GM23248 (cell line): ENCODE results near the gene NRP1. TPM values are rescaled to one million over a fixed set of nuclear protein-coding genes. Genes with fewer than 3 reads are reported as not detected.
A peak's percentile ranks its signal among the peaks of the same experiment; 100 is the strongest.

Source experiments
- DNase-seq: peaks from one replicate; pipeline ENCODE4 v3.0.0-alpha.2; 2015
- H2AFZ ChIP-seq: fragments of 200-600 bp; sonication (generic); 2 replicates; pipeline ENCODE4 v1.6.1; 2016; ENCODE audit warnings: antibody characterized with exemption
- H3F3A ChIP-seq: fragments of 200-600 bp; sonication (generic); 2 replicates; pipeline ENCODE4 v1.6.1; 2016; ENCODE audit warnings: mild to moderate bottlenecking, antibody characterized with exemption, mixed run types; ENCODE audit not compliant: insufficient read depth
- H3K27ac ChIP-seq: fragments of 200-600 bp; sonication (generic); 2 replicates; pipeline ENCODE4 v1.5.1; 2016; ENCODE audit warnings: mild to moderate bottlenecking
- H3K27me3 ChIP-seq: fragments of 200-600 bp; sonication (generic); replicated peaks from 2 replicates; pipeline ENCODE4 v1.6.1; 2016; ENCODE audit warnings: mild to moderate bottlenecking; ENCODE audit not compliant: insufficient read depth
- H3K36me3 ChIP-seq: fragments of 200-600 bp; sonication (generic); 2 replicates; pipeline ENCODE4 v1.6.1; 2016; ENCODE audit warnings: low read depth, mild to moderate bottlenecking
- H3K4me1 ChIP-seq: fragments of 200-600 bp; sonication (generic); 2 replicates; pipeline ENCODE4 v1.6.1; 2016; ENCODE audit warnings: mild to moderate bottlenecking; ENCODE audit not compliant: insufficient read depth
- H3K4me2 ChIP-seq: fragments of 200-600 bp; sonication (generic); one replicate; pipeline ENCODE4 v1.6.1; 2016; ENCODE audit warnings: mild to moderate bottlenecking; ENCODE audit not compliant: unreplicated experiment
- H3K4me3 ChIP-seq: fragments of 200-600 bp; sonication (generic); 2 replicates; pipeline ENCODE4 v1.5.1; 2016; ENCODE audit warnings: mild to moderate bottlenecking
- H3K79me2 ChIP-seq: fragments of 200-600 bp; sonication (generic); 2 replicates; pipeline ENCODE4 v1.6.1; 2016; ENCODE audit warnings: mild to moderate bottlenecking; ENCODE audit not compliant: insufficient read depth
- H3K9ac ChIP-seq: fragments of 200-600 bp; sonication (generic); 2 replicates; pipeline ENCODE4 v1.6.1; 2016; ENCODE audit warnings: mild to moderate bottlenecking
- H3K9me2 ChIP-seq: fragments of 200-600 bp; sonication (generic); 2 replicates; pipeline ENCODE4 v1.6.1; 2016; ENCODE audit warnings: mixed run types, mild to moderate bottlenecking, moderate library complexity; ENCODE audit not compliant: insufficient read depth
- H3K9me3 ChIP-seq: fragments of 200-600 bp; sonication (generic); one replicate; pipeline ENCODE4 v1.6.1; 2017; ENCODE audit warnings: low read depth
- H4K20me1 ChIP-seq: fragments of 200-600 bp; sonication (generic); 2 replicates; pipeline ENCODE4 v1.6.0; 2016; ENCODE audit not compliant: insufficient read depth
- EZH2 ChIP-seq: fragments of 200-600 bp; sonication (generic); IDR thresholded peaks from 2 replicates; pipeline ENCODE4 v1.6.1; 2018; ENCODE audit warnings: antibody characterized with exemption, mild to moderate bottlenecking; ENCODE audit not compliant: insufficient read depth, poor library complexity, severe bottlenecking
- EZH2phosphoT487 ChIP-seq: fragments of 200-600 bp; sonication (generic); IDR thresholded peaks from 2 replicates; pipeline ENCODE4 v1.6.1; 2018; ENCODE audit warnings: antibody characterized with exemption, moderate library complexity, mild to moderate bottlenecking, low read depth; ENCODE audit not compliant: insufficient read depth
- WGBS, 2 experiments: methylation state at CpG; one replicate each; pipeline ENCODE4 v1.1.6; 2015 to 2017; ENCODE audit warnings: low lambda C conversion rate in 2 of 2, low coverage in 1 of 2; ENCODE audit errors: missing lambda C conversion rate in 2 of 2; 5-methylcytosine and 5-hydroxymethylcytosine counted together
- in situ Hi-C: fragments of 300-500 bp; cut with MboI; formaldehyde crosslinking; loops from 2 replicates; pipeline ENCODE4 v1.15.0; 2020
- polyA plus RNA-seq: library from polyadenylated mRNA; unstranded; fragments of >200 nt; fragmentation: Nextera tagmentation; extraction: Ambion mirVana; gene quantifications from 2 replicates; pipeline ENCODE4 v1.2.1, GENCODE V29; 2016
- total RNA-seq: library from RNA; depleted of rRNA; stranded (reverse); fragments of >200 nt; shearing (Covaris generic); gene quantifications from 2 replicates; pipeline ENCODE4 v1.2.3, GENCODE V29; 2014

NRP1 gene
- total and polyA plus RNA-seq, 2 experiments from 2014 or later: 152 to 175 TPM

DNA sequence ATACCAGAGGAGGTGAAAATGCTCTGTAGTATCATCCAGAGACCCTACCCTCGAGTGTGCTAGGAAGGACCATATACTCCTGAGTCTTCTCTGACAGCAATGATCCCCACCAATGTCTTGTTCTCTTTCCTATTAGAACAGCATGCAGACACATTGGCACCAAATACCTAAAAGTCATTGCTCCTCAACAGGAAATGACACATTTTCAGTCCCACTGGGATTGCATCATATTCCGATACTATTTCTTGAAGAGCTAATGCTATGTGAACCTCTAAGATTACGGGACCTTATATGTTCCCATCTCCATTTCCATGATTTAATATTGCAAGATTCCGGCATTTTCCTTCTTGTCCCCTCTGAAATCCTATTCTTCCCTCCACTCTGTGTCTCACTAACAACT, 177.4 kb downstream of the NRP1 start:
- Histone ChIP-seq H3K9me2 (no peaks in the 10 kb centered on the region), H3K4me2 (peak overlapping the region; percentile 43), H3K4me3 (no peak overlapping the region), H3K79me2 (no peaks in the 10 kb centered on the region), H3K9ac (peak overlapping the region; percentile 40), H2AFZ (peak overlapping the region; percentile 1; the same call in 1 of the 2 replicates), H3K4me1 (peaks cover 38% of the 10 kb centered on the region), H3K9me3 (no peaks in the 10 kb centered on the region), H3K36me3 (no peaks in the 10 kb centered on the region), H4K20me1 (no peaks in the 10 kb centered on the region), H3K27ac (peak overlapping the region; percentile 72), H3K27me3 (no peaks in the 10 kb centered on the region), H3F3A (peaks cover 38% of the 10 kb centered on the region)
- in situ Hi-C loops: loop anchor here (25.0 kb wide), 1 partner anchor 370 kb away; no protein-coding TSS in a partner anchor
- 47 to 59% methylated on average over 4 of the region's 4 CpGs for WGBS, 2 experiments
- TF ChIP-seq EZH2 (no peak), EZH2phosphoT487 (no peak)
- peak; percentile 87 for DNase-seq

GRCh38 chr10:33155720-33156638, 178.5 kb downstream of the NRP1 start:
- Histone ChIP-seq H3K79me2 (no peaks in the 10 kb centered on the region), H3K4me2 (peak overlapping the region; percentile 43), H3K27ac (peak overlapping the region; percentile 72), H3F3A (peaks cover 38% of the 10 kb centered on the region), H3K9me2 (no peaks in the 10 kb centered on the region), H4K20me1 (no peaks in the 10 kb centered on the region), H3K4me3 (0 out of 2 replicates have a peak overlapping the region, but pooled peaks have one; percentile 7), H3K4me1 (peaks cover 38% of the 10 kb centered on the region), H3K36me3 (no peaks in the 10 kb centered on the region), H3K27me3 (no peaks in the 10 kb centered on the region), H3K9me3 (no peaks in the 10 kb centered on the region), H3K9ac (peak overlapping the region; percentile 40), H2AFZ (no peak overlapping the region)
- 27 to 34% methylated on average over 10 of the region's 10 CpGs for WGBS, 2 experiments
- in situ Hi-C loops: loop anchor here (25.0 kb wide), 1 partner anchor 369 kb away; no protein-coding TSS in a partner anchor
- no peak for TF ChIP-seq EZH2phosphoT487
- no peak for TF ChIP-seq EZH2
- peak; percentile 89 for DNase-seq

DNA sequence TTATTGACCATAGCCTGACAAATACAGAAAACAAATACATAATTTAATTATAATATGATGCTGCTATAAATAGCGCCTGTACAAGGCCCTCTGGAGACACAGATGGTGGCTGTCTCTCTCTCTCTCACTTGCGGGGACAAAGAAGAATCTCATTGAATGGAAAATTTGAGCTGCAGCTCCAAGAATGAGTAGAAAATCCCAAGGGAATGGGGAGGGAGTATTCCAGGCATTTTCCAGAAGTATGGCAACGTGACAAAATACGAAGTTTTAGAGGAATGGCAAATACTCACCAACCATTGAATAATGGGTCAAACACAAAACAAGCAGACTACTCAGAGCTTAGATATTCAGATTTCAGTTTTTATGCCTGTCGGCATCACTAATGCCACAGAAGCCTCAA, 179.9 kb downstream of the NRP1 start:
- TF ChIP-seq EZH2phosphoT487 (no peak), EZH2 (no peak)
- H3K9ac ChIP-seq: 0 out of 2 replicates have a peak overlapping the region, but pooled peaks have one; percentile 13
- H3K79me2 ChIP-seq: no peaks in the 10 kb centered on the region
- in situ Hi-C loops: loop anchor here (25.0 kb wide), 1 partner anchor 367 kb away; no protein-coding TSS in a partner anchor
- no peaks in the 10 kb centered on the region for H3K9me3 ChIP-seq
- peak overlapping the region; percentile 53 for H3K4me2 ChIP-seq
- peak; percentile 72 for DNase-seq
- H4K20me1 ChIP-seq: no peaks in the 10 kb centered on the region
- H3K27me3 ChIP-seq: no peaks in the 10 kb centered on the region
- WGBS, 2 experiments: 37% methylated on average over 5 of the region's 5 CpGs
- peaks cover 38% of the 10 kb centered on the region for H3F3A ChIP-seq
- H3K36me3 ChIP-seq: no peaks in the 10 kb centered on the region
- H3K4me3 ChIP-seq: no peak overlapping the region
- no peak overlapping the region for H2AFZ ChIP-seq
- H3K9me2 ChIP-seq: no peaks in the 10 kb centered on the region
- H3K27ac ChIP-seq: peak overlapping the region; percentile 72
- H3K4me1 ChIP-seq: peaks cover 38% of the 10 kb centered on the region

DNA sequence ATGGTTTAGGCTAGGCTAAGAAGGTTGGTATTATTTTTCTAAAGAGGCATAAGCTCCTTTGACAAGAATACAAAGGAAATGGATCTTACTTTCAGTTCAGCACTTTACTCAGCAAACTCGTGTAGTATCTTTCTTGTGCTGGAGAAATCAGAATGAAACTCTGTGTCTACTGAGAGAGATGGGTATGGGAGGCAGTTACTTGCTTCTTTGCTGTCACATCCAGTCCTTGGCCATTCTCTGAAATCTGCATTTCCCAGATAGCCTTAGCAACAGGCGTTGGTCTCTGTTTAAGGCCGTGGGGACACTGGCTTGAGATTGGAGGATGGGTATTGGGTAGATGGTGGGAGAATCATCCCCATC, 180.5 kb downstream of the NRP1 start:
- H3K36me3 ChIP-seq: no peaks in the 10 kb centered on the region
- H3K4me2 ChIP-seq: no peak overlapping the region
- no peaks in the 10 kb centered on the region for H3K79me2 ChIP-seq
- no peaks in the 10 kb centered on the region for H4K20me1 ChIP-seq
- TF ChIP-seq EZH2 (no peak), EZH2phosphoT487 (no peak)
- no peak for DNase-seq
- in situ Hi-C loops: loop anchor here (25.0 kb wide), 1 partner anchor 367 kb away; no protein-coding TSS in a partner anchor
- H3K4me1 ChIP-seq: peaks cover 38% of the 10 kb centered on the region
- H2AFZ ChIP-seq: no peak overlapping the region
- no peak overlapping the region for H3K4me3 ChIP-seq
- H3K9me3 ChIP-seq: no peaks in the 10 kb centered on the region
- H3F3A ChIP-seq: peaks cover 38% of the 10 kb centered on the region
- H3K9ac ChIP-seq: no peak overlapping the region
- WGBS, 2 experiments: 97 to 98% methylated on average over 3 of the region's 3 CpGs
- no peak overlapping the region for H3K27ac ChIP-seq
- no peaks in the 10 kb centered on the region for H3K27me3 ChIP-seq
- H3K9me2 ChIP-seq: no peaks in the 10 kb centered on the region
